Uterus (tissue), 4 donors: ENCODE results near the gene ITPKC. TPM values are rescaled to one million over a fixed set of nuclear protein-coding genes. Genes with fewer than 3 reads are reported as not detected.

ENCODE experiments used
- DNase-seq, 2 donors: peaks; one replicate each; pipeline ENCODE4 v3.0.0-alpha.2; 2019 to 2020
- H3K27ac ChIP-seq, 2 donors: fragments of 200-600 bp; sonication (generic); 1 replicate in 1 of 2; 2 replicates in 1 of 2; pipeline ENCODE4 v1.5.1; 2016 to 2018
- H3K27me3 ChIP-seq, 2 donors: fragments of 200-600 bp; sonication (generic); one replicate each; pipeline ENCODE4 v1.5.1; 2018 to 2019; ENCODE audit warnings: control low read depth in 1 of 2
- H3K36me3 ChIP-seq, 2 donors: fragments of 200-600 bp; sonication (generic); one replicate each; pipeline ENCODE4 v1.5.1; 2019; ENCODE audit warnings: control low read depth in 1 of 2
- H3K4me1 ChIP-seq, 2 donors: fragments of 200-600 bp; sonication (generic); one replicate each; pipeline ENCODE4 v1.5.1; 2018 to 2019; ENCODE audit warnings: control low read depth in 1 of 2
- H3K4me3 ChIP-seq, 2 donors: fragments of 200-600 bp; sonication (generic); 1 replicate in 1 of 2; 2 replicates in 1 of 2; pipeline ENCODE4 v1.5.1; 2018 to 2019; ENCODE audit warnings: mild to moderate bottlenecking in 1 of 2
- H3K9me3 ChIP-seq, 2 donors: fragments of 200-600 bp; sonication (generic); one replicate each; pipeline ENCODE4 v1.5.1; 2019; ENCODE audit warnings: control low read depth in 1 of 2
- POLR2A ChIP-seq, 2 donors: fragments of 450-650 bp; IDR thresholded peaks; one replicate each; pipeline ENCODE4 v1.6.1; 2016; ENCODE audit warnings: antibody characterized with exemption in 2 of 2, mild to moderate bottlenecking in 1 of 2, moderate library complexity in 1 of 2
- intact Hi-C: fragments of 100-400 bp; cut with DNase I; formaldehyde crosslinking; loops from one replicate; pipeline ENCODE4 v1.15.1; 2023; ENCODE audit warnings: low total_unique reads
- total RNA-seq, 4 donors: library from RNA; depleted of rRNA in 3 of 4; stranded (reverse); fragments of >200 nt in 3 of 4; gene quantifications; one replicate each; pipeline versions ENCODE4 v1.1.0 to v1.2.4, GENCODE V29; 2014 to 2023
- TF ChIP-seq, protein P1 (sequence below), 4 experiments: fragments of 200-600 bp in 2 of 4; fragments of 450-650 bp in 2 of 4; sonication (generic) in 2 of 4; IDR thresholded peaks; one replicate each; pipeline ENCODE4 v1.5.1; 2016 to 2019; ENCODE audit warnings: antibody characterized with exemption in 4 of 4, mild to moderate bottlenecking in 2 of 4, moderate library complexity in 1 of 4
- donor health status: DM: yes; HTN: yes; CAD: no.

Gene ITPKC
- total RNA-seq, 4 donors from 2014 or later = 14.4 to 41.5 (median 22.8) TPM

DNA sequence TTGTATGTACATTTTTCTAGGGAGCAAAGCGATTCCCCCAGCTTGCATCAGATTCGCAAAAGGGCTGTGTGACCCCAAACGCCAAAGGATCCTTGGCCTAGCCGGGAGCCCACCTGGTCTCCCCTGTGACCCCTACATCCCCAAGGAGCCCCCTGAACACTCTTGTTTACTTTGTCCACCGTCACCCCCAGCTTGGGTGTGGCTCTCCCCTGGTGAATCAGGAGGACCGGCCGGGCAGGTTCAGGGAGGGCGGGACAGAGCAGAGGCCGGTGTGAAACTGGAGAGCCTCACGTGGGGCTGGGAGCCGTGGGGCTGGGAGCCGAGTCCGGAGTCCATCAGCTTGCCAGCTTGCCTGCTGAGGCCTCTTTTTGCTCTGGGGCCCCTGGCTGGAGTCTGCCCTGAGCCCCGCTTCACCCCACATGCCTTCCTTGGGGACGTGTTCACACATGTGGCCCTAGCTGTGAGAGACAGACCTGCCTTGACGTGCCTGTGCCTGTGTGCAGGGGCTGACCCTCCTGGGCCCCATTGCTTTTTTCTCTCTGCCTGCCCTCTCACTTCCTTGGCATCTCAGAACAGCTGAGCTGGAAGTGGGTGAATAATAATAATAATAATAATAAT lies 2.0 kb downstream of the ITPKC start:
- Histone ChIP-seq H3K27ac (peak overlapping the region; percentile 98 to 99), H3K27me3 (no peaks in the 10 kb centered on the region), H3K36me3 (no peaks in the 10 kb centered on the region), H3K4me3 (peak overlapping the region; percentile 68 to 71), H3K4me1 (peaks cover 5 to 8% of the 10 kb centered on the region in 2 donors), H3K9me3 (no peaks in the 10 kb centered on the region)
- no peak for TF ChIP-seq POLR2A (IDR thresholded peaks at IDR 0.05)
- TF ChIP-seq, protein P1, sequence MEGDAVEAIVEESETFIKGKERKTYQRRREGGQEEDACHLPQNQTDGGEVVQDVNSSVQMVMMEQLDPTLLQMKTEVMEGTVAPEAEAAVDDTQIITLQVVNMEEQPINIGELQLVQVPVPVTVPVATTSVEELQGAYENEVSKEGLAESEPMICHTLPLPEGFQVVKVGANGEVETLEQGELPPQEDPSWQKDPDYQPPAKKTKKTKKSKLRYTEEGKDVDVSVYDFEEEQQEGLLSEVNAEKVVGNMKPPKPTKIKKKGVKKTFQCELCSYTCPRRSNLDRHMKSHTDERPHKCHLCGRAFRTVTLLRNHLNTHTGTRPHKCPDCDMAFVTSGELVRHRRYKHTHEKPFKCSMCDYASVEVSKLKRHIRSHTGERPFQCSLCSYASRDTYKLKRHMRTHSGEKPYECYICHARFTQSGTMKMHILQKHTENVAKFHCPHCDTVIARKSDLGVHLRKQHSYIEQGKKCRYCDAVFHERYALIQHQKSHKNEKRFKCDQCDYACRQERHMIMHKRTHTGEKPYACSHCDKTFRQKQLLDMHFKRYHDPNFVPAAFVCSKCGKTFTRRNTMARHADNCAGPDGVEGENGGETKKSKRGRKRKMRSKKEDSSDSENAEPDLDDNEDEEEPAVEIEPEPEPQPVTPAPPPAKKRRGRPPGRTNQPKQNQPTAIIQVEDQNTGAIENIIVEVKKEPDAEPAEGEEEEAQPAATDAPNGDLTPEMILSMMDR (IDR thresholded peaks at IDR 0.05) = no peak
- DNase-seq = peak; percentile 51 to 52
- intact Hi-C loops = no loop called here

DNA sequence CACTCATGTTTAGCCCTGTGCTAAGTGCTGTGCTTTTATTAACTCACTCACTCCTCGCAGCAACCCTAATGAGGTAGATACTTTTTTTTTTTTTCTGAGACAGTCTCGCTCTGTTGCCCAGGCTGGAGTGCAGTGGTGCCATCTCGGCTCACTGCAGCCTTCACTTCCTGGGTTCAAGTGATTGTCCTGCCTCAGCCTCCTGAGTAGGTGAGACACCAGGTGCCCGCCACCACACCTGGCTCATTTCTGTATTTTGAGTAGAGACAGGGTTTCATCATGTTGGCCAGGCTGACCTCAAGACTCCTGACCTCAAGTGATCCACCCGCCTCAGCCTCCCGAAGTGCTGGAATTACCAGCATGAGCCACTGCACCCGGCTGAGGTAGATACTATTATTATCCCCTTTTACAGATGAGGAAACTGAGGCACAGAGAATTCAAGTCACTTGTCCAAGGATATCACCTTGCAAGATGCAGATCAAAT lies 2.5 kb downstream of the ITPKC start:
- Histone ChIP-seq H3K36me3 (no peaks in the 10 kb centered on the region), H3K4me1 (peaks cover 5 to 8% of the 10 kb centered on the region in 2 donors), H3K27me3 (no peaks in the 10 kb centered on the region), H3K9me3 (no peaks in the 10 kb centered on the region), H3K27ac (peak overlapping the region; percentile 98 to 99), H3K4me3 (peak overlapping the region; percentile 68 to 71)
- DNase-seq = no peak
- TF ChIP-seq, protein P1 (IDR thresholded peaks at IDR 0.05) = no peak
- no peak for TF ChIP-seq POLR2A (IDR thresholded peaks at IDR 0.05)
- intact Hi-C loops = no loop called here

DNA sequence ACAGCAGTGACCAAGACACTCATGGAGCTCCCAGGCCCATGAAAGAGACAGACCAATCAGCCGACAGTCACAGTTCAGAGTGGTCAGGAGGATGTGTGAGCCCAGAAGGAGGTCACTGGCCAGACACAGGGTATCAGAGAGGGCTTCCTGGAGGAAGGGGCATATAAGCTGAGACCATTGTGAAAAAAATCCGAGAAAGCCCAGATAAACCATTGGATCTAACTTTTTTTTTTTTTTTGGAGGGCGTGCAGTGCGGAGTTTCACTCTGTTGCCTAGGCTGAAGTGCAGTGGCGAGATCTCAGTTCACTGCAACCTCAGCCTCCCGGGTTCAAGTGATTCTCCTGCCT lies 4.2 kb downstream of the ITPKC start:
- intact Hi-C loops = no loop called here
- H3K36me3 ChIP-seq = no peaks in the 10 kb centered on the region
- H3K9me3 ChIP-seq = no peaks in the 10 kb centered on the region
- H3K4me1 ChIP-seq = peaks cover 5 to 8% of the 10 kb centered on the region in 2 donors
- TF ChIP-seq, protein P1 (IDR thresholded peaks at IDR 0.05) = no peak
- TF ChIP-seq POLR2A (IDR thresholded peaks at IDR 0.05) = no peak
- no peak for DNase-seq
- H3K27ac ChIP-seq = peak overlapping the region; percentile 98 to 99
- H3K27me3 ChIP-seq = no peaks in the 10 kb centered on the region
- peak overlapping the region; percentile 68 to 71 for H3K4me3 ChIP-seq

DNA sequence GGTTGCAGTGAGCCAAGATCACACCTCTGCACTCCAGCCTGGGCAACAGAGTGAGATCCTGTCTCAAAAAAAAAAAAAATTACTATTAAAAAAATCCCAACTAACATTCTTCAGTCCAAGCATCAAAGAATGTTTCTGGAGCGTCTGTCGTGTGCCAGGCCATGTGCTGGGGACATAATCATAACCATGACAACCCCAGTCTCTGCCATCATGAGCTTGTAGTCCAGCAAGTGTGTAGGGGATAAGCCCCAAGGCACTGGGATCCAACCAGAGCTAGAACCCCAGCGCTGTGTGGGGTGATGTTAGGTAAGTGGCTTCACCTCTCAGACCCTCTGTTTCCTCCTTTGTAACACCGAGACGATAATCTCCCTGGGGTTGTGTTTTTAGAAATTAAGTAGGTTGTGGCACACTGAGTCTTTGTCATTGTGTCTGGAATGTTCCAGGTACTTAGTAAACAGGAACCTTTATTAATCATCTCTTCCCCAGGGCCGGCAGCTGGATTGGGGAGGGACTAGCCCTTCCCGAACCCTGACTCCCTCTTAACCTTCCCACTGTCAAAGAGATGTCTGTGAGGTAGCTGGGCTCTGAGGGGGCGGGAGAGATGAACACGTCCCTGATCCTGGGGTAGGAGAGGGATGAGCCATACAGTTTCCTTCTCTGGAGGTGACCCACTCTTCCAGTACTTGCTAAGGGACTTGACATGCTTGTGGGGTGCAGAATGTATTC lies 5.2 kb downstream of the ITPKC start:
- peaks cover 5 to 8% of the 10 kb centered on the region in 2 donors for H3K4me1 ChIP-seq
- no peaks in the 10 kb centered on the region for H3K36me3 ChIP-seq
- H3K4me3 ChIP-seq = peak overlapping the region in 1 of 2 donors; percentile 2
- TF ChIP-seq, protein P1 (IDR thresholded peaks at IDR 0.05) = no peak
- no peak for TF ChIP-seq POLR2A (IDR thresholded peaks at IDR 0.05)
- intact Hi-C loops = no loop called here
- no peak for DNase-seq
- peak overlapping the region; percentile 98 to 99 for H3K27ac ChIP-seq
- H3K9me3 ChIP-seq = no peaks in the 10 kb centered on the region
- H3K27me3 ChIP-seq = no peaks in the 10 kb centered on the region

DNA sequence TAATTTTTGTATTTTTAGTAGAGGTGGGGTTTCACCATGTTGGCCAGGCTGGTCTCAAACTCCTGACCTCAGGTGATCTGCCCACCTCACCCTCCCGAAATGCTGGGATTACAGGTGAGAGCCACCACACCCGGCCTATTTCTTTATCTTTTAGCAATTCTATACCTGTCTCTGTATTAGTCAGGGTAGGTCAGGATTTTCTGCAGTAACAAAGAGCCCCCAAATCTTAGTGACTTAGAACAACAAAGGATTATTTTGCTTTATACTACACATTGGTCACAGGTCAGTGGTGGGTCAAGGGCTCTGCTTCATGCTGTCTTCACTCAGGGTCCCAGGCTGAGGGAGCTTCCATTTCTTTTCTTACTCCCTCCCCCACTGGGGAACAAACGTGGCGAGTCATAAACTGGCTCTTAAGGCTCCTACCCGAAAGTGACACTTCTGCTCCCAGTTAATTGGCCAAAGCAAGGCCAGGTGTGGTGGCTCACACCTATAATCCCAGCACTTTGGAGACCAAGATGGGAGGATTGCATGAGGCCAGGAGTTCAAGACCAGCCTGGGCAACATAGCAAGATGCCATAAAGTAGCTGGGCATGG lies 6.8 kb downstream of the ITPKC start:
- no peak for DNase-seq
- Histone ChIP-seq H3K27ac (no peak overlapping the region), H3K4me1 (peaks cover 5 to 8% of the 10 kb centered on the region in 2 donors), H3K4me3 (no peak overlapping the region), H3K9me3 (no peaks in the 10 kb centered on the region), H3K36me3 (no peaks in the 10 kb centered on the region), H3K27me3 (no peaks in the 10 kb centered on the region)
- intact Hi-C loops = no loop called here
- no peak for TF ChIP-seq POLR2A (IDR thresholded peaks at IDR 0.05)
- TF ChIP-seq, protein P1 (IDR thresholded peaks at IDR 0.05) = no peak
